GM19455 (cell line): ENCODE measurements around the gene FOXP1.
"Not testable (repeated sequence)": the region's sequence is repeated elsewhere in the genome, so short reads cannot be mapped to it uniquely, and the experiment has no call there.

ENCODE experiments used
- ATAC-seq: cut with Tn5 transposase; IDR thresholded peaks from one replicate; pipeline ENCODE4 v1.9.1; 2021; ENCODE audit not compliant: unreplicated experiment

FOXP1 gene

GRCh38 chr3:71532639-71533395 lies 50.7 kb downstream of the FOXP1 start:
- no peak for ATAC-seq

GRCh38 chr3:71530903-71531530 lies 52.5 kb downstream of the FOXP1 start:
- ATAC-seq = no peak

- ATAC-seq = no peak
Observed at GRCh38 chr3:71528816-71529215, 54.7 kb downstream of the FOXP1 start.

- not testable (repeated sequence) for ATAC-seq
Observed at GRCh38 chr3:71526448-71526847, 57.1 kb downstream of the FOXP1 start.

DNA sequence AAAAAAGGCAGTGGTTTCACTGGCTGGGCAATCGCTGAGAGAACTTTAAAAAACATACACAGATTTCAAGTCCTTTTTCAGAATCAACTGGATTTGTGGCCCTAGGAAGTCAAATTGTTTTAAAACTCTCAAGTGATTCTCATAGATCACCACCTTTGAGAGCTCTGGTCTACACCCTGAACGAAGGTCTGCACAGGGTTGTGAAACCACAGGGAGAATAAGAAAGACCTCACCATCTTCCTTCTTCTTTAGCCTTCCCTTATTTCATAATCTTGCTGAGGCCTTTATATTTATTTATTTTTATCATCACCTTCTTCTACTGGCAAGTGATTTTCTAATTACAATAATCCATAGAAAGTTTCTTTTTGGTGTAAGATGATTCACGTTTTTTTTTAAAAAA lies 58.1 kb downstream of the FOXP1 start:
- ATAC-seq = no peak

GRCh38 chr3:71524672-71525071 lies 58.9 kb downstream of the FOXP1 start:
- no peak for ATAC-seq

DNA sequence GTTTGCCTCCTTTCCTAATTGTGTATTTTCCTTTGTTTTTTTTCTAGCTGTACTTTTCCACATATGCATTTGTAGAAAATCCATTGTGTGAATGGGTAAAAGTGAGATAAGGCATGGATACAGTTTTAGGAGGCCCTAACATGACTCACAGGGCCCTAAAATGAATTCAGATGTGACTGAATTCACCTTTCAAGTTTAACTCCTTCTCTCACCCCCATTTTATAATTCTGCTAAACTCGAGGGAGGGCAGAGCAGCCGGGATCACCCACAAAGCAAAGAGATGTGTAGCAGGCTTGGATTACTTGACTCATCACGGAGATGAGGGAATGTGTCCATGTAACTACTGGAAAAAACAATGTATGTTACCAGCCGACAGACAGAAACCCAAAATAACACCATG lies 59.9 kb downstream of the FOXP1 start:
- ATAC-seq = no peak

GRCh38 chr3:71521940-71522876 lies 61.3 kb downstream of the FOXP1 start:
- ATAC-seq = no peak

DNA sequence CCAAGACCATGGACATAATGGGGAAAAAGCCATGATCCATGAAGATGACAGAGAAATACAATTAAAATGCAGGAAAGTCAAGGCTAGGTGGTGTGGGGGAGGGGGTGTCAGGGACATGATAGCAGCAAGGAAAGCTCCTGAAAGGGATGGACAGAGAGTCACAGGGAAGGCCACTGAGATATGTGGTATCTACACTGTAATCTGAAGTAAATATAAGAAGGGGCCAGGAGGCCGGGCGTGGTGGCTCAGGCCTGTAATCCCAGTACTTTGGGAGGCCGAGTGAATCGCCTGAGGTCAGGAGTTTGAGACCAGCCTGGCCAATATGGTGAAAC lies 62.5 kb downstream of the FOXP1 start:
- no peak for ATAC-seq

DNA sequence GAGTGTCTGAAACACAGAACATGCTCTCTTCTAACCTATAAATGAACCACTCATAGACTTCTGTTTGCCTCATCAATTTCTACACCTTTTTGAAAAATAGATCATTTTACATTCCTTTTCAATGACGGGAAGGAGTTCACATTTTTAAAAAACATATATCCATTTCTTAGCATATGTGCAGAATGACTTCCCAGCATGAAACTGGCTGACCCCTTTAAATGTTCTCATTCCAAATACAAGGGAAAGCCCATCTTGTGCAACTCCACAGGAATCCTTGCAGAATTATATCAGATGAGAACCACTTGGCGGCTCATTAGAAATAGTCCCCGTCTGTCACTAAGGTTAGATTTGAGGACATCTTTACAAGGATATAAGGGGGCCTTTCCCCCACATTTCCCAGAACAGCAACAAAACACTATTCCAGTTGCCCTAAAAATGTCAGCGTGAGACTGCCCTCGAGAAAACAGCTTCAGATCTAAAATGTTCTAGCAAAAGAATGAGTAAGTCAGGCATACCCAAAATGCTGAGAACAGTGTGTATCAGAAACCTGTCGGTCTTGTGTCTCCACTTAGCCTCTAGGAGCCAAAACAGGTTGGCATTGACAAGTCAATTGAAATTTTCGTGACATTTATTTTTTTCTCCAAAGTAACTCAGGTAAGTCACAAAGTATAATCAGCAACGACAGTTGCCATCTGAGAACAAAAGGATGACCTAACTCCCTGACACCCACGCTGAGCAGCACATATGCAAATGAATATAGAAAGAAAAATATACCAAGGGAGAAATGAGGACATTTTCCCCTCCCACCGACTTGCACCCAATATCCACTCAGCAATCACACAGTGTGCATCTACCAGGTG lies 63.1 kb downstream of the FOXP1 start:
- ATAC-seq = no peak

- ATAC-seq = no peak
Observed at GRCh38 chr3:71518089-71518488, 65.4 kb downstream of the FOXP1 start.

DNA sequence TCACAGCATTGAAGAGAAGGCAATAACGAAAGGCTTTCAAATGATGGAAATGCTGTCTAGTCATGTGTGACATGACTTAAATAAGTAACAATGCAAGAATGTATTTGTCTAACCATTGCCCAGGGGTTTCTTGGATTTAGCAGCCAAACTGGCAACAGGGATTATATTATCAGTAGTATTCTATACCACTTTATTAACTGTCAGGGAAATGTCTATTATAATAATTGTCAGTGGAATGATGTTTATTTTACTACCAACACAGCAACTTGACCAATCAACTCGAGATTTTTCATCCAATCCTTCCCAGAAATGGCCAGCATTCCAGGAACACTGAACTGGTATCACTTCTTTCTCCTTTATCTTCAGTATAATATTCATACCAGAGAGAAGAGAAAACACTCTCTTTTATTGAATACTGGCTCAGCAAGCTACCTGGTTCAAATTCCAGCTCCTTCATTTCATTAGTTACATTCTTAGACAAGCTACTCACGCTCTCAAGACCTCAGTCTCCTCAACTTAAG lies 66.2 kb downstream of the FOXP1 start:
- ATAC-seq = no peak

DNA sequence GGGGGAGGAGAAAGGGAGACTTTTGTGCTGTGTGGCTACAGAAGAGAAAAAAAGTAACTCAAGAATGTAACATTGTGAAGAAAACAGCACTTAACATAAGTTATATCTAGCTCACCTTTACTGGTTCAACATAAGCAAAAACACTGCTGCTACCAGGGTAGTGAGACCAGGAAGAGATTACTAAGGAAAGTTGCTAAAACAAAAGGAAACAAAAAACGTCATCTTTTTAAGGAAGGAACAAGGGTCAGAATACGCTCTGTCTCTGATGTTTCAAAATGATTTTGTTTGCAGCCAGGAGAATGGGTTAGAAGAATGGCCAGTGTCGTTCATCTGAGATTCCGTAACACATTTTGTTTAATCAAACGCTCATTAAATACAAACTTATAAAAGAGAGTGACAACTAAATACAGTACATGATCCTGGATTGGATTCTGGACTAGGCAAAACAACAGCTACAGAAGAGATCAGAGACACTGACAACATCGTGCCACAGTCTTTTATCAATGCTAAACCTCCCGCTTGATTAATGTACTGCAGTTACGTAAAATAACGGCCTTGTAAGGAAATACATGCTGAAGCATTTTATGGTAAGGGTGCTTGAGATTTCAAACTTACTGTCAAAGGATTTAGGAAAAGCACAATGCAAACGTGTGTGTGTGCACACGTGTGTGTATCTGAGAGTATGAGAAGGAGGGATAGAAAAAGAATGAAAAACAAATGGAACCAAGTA lies 67.7 kb downstream of the FOXP1 start:
- ATAC-seq = no peak

DNA sequence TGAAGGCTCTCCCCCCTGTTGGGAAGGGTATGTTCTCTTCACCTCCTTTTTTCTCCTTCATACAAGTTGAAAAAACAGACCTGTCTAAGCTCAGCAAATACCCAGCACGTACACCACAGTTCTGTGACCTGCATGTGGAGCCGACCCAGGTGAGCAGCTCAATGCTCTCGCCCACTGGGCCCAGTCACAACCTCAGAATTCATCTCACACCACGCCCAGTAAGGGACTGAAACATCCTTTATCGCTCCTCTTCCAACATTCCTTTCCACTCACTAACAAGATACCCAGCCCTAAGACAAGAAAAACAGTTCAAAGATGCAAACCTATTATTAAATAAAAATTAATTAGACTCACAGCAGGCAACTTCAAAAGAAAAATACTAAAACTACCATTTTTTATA lies 68.9 kb downstream of the FOXP1 start:
- no peak for ATAC-seq

- no peak for ATAC-seq
Observed at GRCh38 chr3:71513515-71513914, 70.0 kb downstream of the FOXP1 start.

GRCh38 chr3:71513081-71513480 lies 70.4 kb downstream of the FOXP1 start:
- no peak for ATAC-seq

DNA sequence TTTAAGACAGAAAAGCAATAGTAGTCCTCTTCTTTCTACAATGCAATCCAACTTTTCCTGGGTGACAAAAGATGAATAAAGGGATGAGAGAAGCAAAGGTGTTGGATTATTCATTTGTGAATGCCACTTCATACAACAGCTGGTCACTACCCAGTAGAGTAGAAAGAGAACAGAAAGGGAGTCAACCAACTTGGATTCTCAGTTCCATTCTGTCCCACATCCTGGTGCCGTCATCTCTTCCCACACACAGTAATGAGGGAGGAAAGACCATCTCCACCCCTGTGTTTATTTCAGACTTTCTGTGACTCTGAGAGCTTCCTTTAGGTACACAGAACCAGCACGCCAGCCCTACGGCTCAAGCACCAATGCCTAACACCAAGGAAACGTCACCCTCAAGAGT lies 71.0 kb downstream of the FOXP1 start:
- no peak for ATAC-seq

DNA sequence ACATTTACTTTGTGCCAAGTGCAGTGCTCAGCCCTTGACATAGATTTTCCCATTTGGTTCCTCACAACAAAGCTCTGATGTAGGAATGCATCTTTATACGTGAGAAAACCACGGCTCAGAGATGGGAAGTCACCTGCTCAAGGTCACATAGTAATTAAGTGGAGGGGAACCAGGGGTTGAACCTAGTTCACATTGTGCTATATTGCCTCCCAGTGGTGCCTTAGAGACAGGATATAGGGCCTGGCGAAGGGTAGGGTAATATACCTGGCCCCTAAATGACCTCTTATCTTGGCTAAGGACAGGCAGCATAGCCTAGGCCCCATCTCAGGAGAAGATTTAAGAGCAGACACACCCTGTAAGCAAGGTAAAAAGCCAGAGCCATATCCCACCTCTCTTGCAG lies 71.5 kb downstream of the FOXP1 start:
- no peak for ATAC-seq

- ATAC-seq = no peak
Observed at GRCh38 chr3:71511446-71511845, 72.1 kb downstream of the FOXP1 start.

DNA sequence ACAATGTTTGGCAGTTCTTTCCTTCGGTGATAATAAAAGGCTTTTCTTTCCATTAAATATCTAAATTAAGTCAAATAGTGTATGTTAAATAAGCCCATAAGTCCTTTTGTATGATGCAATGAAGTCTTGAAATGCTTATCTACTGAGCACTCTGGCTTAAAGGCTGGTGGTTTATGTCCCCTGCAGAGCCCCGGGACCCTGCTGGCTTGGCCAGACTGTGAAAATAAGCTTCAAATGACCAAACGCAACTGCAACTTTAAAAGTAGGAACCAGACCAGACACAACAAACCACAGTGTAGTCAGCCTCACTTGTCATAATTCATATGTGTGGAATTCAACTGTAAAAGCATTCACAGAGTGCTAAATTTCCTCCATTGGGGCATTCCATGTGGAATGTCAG lies 72.5 kb downstream of the FOXP1 start:
- no peak for ATAC-seq
